Caco-2 (cell line): ENCODE data around the gene SYF2. TPM values are rescaled to one million over a fixed set of nuclear protein-coding genes. Genes with fewer than 3 reads are reported as not detected.

Experiments used
- BruUV-seq: library from RNA; stranded (reverse); fragments of 400-500 nt; replicated peaks from 2 replicates; lab custom pipeline; 2021; lab: Mats Ljungman, UMichigan
- CTCF ChIA-PET: fragments of 300-600 bp; sonication (Branson Sonifier 250); formaldehyde crosslinking; loops from one replicate; lab custom pipeline; 2022; ENCODE audit warnings: antibody characterized with exemption; lab: Charles Lee
- POLR2A ChIA-PET: fragments of 300-600 bp; sonication (Branson Sonifier 250); formaldehyde crosslinking; loops from one replicate; lab custom pipeline; 2022; ENCODE audit warnings: antibody characterized with exemption; lab: Charles Lee
- DNase-seq, 2 experiments: peaks; one replicate each; pipeline versions ENCODE4 v3.0.0 to v3.0.0-alpha.2; 2020 to 2022
- H3K27me3 ChIP-seq: replicated peaks from 2 replicates; pipeline ENCODE4 v1.6.0; 2011; ENCODE audit warnings: low read length; ENCODE audit not compliant: control insufficient read depth, insufficient read depth
- H3K36me3 ChIP-seq: 2 replicates; pipeline ENCODE4 v1.5.1; 2011; ENCODE audit warnings: low read length; ENCODE audit not compliant: control insufficient read depth, insufficient read depth
- H3K4me1 ChIP-seq: fragments of 250-450 bp; sonication (Bioruptor Pico); 2 replicates; pipeline ENCODE4 v1.5.1; 2020; ENCODE audit warnings: mild to moderate bottlenecking
- H3K4me3 ChIP-seq: 2 replicates; pipeline ENCODE4 v1.5.1; 2011; ENCODE audit warnings: low read depth, mild to moderate bottlenecking, control low read depth, low read length
- H3K9me3 ChIP-seq: fragments of 250-450 bp; sonication (Bioruptor Pico); 2 replicates; pipeline ENCODE4 v1.5.1; 2020; ENCODE audit warnings: mild to moderate bottlenecking, moderate library complexity
- H3K27ac Mint-ChIP-seq: one replicate; pipeline ENCODE4 v1.8.0; 2022; ENCODE audit warnings: mixed read lengths; ENCODE audit not compliant: unreplicated experiment
- H3K27me3 Mint-ChIP-seq: one replicate; pipeline ENCODE4 v1.8.0; 2022; ENCODE audit warnings: mixed read lengths; ENCODE audit not compliant: insufficient read depth, unreplicated experiment
- H3K36me3 Mint-ChIP-seq: one replicate; pipeline ENCODE4 v1.8.0; 2022; ENCODE audit warnings: mild to moderate bottlenecking, mixed read lengths; ENCODE audit not compliant: insufficient read depth, unreplicated experiment
- H3K4me1 Mint-ChIP-seq: one replicate; pipeline ENCODE4 v1.8.0; 2022; ENCODE audit warnings: low read depth, mixed read lengths; ENCODE audit not compliant: unreplicated experiment
- H3K4me3 Mint-ChIP-seq: one replicate; pipeline ENCODE4 v1.8.0; 2022; ENCODE audit warnings: mild to moderate bottlenecking, moderate library complexity, mixed read lengths; ENCODE audit not compliant: unreplicated experiment
- H3K9me3 Mint-ChIP-seq: one replicate; pipeline ENCODE4 v1.8.0; 2022; ENCODE audit warnings: mixed read lengths; ENCODE audit not compliant: unreplicated experiment
- CTCF ChIP-seq, 2 experiments: fragments of 200-600 bp in 1 of 2; IDR thresholded peaks; 1 replicate in 1 of 2; 2 replicates in 1 of 2; pipeline versions ENCODE4 v1.5.1 to v1.8.0; 2011 to 2022; ENCODE audit warnings: antibody characterized with exemption in 1 of 2, control low read depth in 1 of 2, inconsistent platforms in 1 of 2, low read depth in 1 of 2, low read length in 1 of 2, mild to moderate bottlenecking in 1 of 2, moderate library complexity in 1 of 2; ENCODE audit not compliant: insufficient read depth in 1 of 2, severe bottlenecking in 1 of 2, unreplicated experiment in 1 of 2
- intact Hi-C: fragments of 100-400 bp; cut with micrococcal nuclease; formaldehyde crosslinking; loops from one replicate; pipeline ENCODE4 v1.10.0; 2022; ENCODE audit not compliant: unreplicated experiment
- total RNA-seq: library from RNA; stranded (reverse); gene quantifications from 2 replicates; pipeline ENCODE4 v1.2.3, GENCODE V29; 2022

Gene SYF2
- total RNA-seq, 1 experiment from 2014 or later = 32.3 TPM

- ChIA-PET CTCF (no interaction called here), POLR2A (no interaction called here)
- DNase-seq = no peak
- no peaks in the 10 kb centered on the region for H3K27me3 ChIP-seq
- no peaks in the 10 kb centered on the region for H3K36me3 Mint-ChIP-seq
- H3K27ac Mint-ChIP-seq = no peak overlapping the region
- no peaks in the 10 kb centered on the region for H3K9me3 Mint-ChIP-seq
- no TSS peak for BruUV-seq
- no peaks in the 10 kb centered on the region for H3K4me1 ChIP-seq
- intact Hi-C loops = no loop called here
- no peak overlapping the region for H3K4me3 ChIP-seq
- H3K4me1 Mint-ChIP-seq = no peaks in the 10 kb centered on the region
- no peaks in the 10 kb centered on the region for H3K27me3 Mint-ChIP-seq
- H3K4me3 Mint-ChIP-seq = no peak overlapping the region
- H3K36me3 ChIP-seq = no peaks in the 10 kb centered on the region
- no peak for TF ChIP-seq CTCF (IDR thresholded peaks at IDR 0.05; ENCODE audit: insufficient read depth in 1 of 2, low read depth in 1 of 2, low read length in 1 of 2, severe bottlenecking in 1 of 2, unreplicated experiment in 1 of 2)
- no peaks in the 10 kb centered on the region for H3K9me3 ChIP-seq
Measured at GRCh38 chr1:25186161-25187007, 45.9 kb downstream of the SYF2 start.

- ChIA-PET POLR2A (no interaction called here), CTCF (no interaction called here)
- BruUV-seq = no TSS peak
- intact Hi-C loops = no loop called here
- H3K4me1 ChIP-seq = no peaks in the 10 kb centered on the region
- DNase-seq = no peak
- Mint-ChIP-seq H3K4me3 (no peak overlapping the region), H3K27me3 (no peaks in the 10 kb centered on the region), H3K27ac (no peak overlapping the region), H3K4me1 (no peaks in the 10 kb centered on the region), H3K9me3 (no peaks in the 10 kb centered on the region), H3K36me3 (no peaks in the 10 kb centered on the region)
- H3K36me3 ChIP-seq = no peaks in the 10 kb centered on the region
- H3K27me3 ChIP-seq = no peaks in the 10 kb centered on the region
- no peaks in the 10 kb centered on the region for H3K9me3 ChIP-seq
- H3K4me3 ChIP-seq = no peak overlapping the region
- TF ChIP-seq CTCF (IDR thresholded peaks at IDR 0.05; ENCODE audit: insufficient read depth in 1 of 2, low read depth in 1 of 2, low read length in 1 of 2, severe bottlenecking in 1 of 2, unreplicated experiment in 1 of 2) = no peak
Measured at GRCh38 chr1:25185409-25186160, 46.7 kb downstream of the SYF2 start.

- POLR2A ChIA-PET = no interaction called here
- CTCF ChIA-PET = no interaction called here
- Mint-ChIP-seq H3K36me3 (no peaks in the 10 kb centered on the region), H3K27me3 (no peaks in the 10 kb centered on the region), H3K4me1 (no peaks in the 10 kb centered on the region), H3K4me3 (no peak overlapping the region), H3K9me3 (no peaks in the 10 kb centered on the region), H3K27ac (no peak overlapping the region)
- no peaks in the 10 kb centered on the region for H3K36me3 ChIP-seq
- H3K4me1 ChIP-seq = no peaks in the 10 kb centered on the region
- H3K27me3 ChIP-seq = no peaks in the 10 kb centered on the region
- TF ChIP-seq CTCF (IDR thresholded peaks at IDR 0.05; ENCODE audit: insufficient read depth in 1 of 2, low read depth in 1 of 2, low read length in 1 of 2, severe bottlenecking in 1 of 2, unreplicated experiment in 1 of 2) = no peak
- no peak overlapping the region for H3K4me3 ChIP-seq
- intact Hi-C loops = no loop called here
- no TSS peak for BruUV-seq
- no peak for DNase-seq
- H3K9me3 ChIP-seq = no peaks in the 10 kb centered on the region
Measured at GRCh38 chr1:25184001-25184762, 48.1 kb downstream of the SYF2 start.
